ENCODE measurements around the gene MIPOL1.

- TF ChIP-seq GATA2 (IDR thresholded peaks at IDR 0.05; ENCODE audit: low read depth, low read length): no peak
- no peak for TF ChIP-seq GATA3 (IDR thresholded peaks at IDR 0.05; ENCODE audit: low read depth, low read length)
These were observed 282.9 kb downstream of the MIPOL1 start for GRCh38 chr14:37480446-37481290.
